HepG2 (cell line): Measurements from ENCODE around the gene ARID5B. TPM values are rescaled to one million over a fixed set of nuclear protein-coding genes. Genes with fewer than 3 reads are reported as not detected.

Experiments used
- ATAC-seq: fragments of 200-7000 bp; cut with Tn5 transposase; 3 replicates; pipeline ENCODE4 v1.9.1; 2020; ENCODE audit warnings: mild to moderate bottlenecking, moderate library complexity
- BruUV-seq: library from RNA; stranded (reverse); fragments of 400-500 nt; replicated peaks from 2 replicates; lab custom pipeline; 2021; lab: Mats Ljungman, UMichigan
- CTCF ChIA-PET: fragments of 300-600 bp; formaldehyde crosslinking; extraction: SDS; loops from one replicate; lab custom pipeline; 2021; ENCODE audit warnings: low total read pairs, inconsistent platforms, low intra/inter-chr PET ratio; lab: Yijun Ruan, JAX
- POLR2A ChIA-PET: fragments of 350-600 bp; sonication (Branson Sonifier 250); formaldehyde crosslinking; loops from one replicate; lab custom pipeline; 2020; ENCODE audit warnings: antibody characterized with exemption, inconsistent platforms; lab: Yijun Ruan, JAX
- DNase-seq: peaks from one replicate; pipeline ENCODE4 v3.0.0-alpha.2; 2015; ENCODE audit warnings: low spot score
- FAIRE-seq: peaks from 3 replicates; lab custom pipeline; 2011; peaks lifted over from hg19 to GRCh38; lab: Jason Lieb, UNC
- H2AFZ ChIP-seq: one replicate; pipeline ENCODE4 v1.6.1; 2011; ENCODE audit warnings: low read length, inconsistent platforms
- H3K27ac ChIP-seq: fragments of 300-600 bp; 3 replicates; pipeline ENCODE4 v1.8.0; 2011; ENCODE audit warnings: mixed run types, mild to moderate bottlenecking, mixed read lengths, low read length, inconsistent platforms; ENCODE audit not compliant: insufficient read depth; ENCODE audit errors: extremely low read length
- H3K27me3 ChIP-seq, 2 experiments: fragments of 200-600 bp in 1 of 2; 2 replicates in 1 of 2; 3 replicates in 1 of 2; pipeline versions ENCODE4 v1.6.0 to v1.8.0; 2011; ENCODE audit warnings: low read length in 2 of 2, mild to moderate bottlenecking in 2 of 2, moderate library complexity in 2 of 2, inconsistent platforms in 1 of 2; ENCODE audit not compliant: insufficient read depth in 2 of 2, control insufficient read depth in 1 of 2
- H3K36me3 ChIP-seq, 2 experiments: fragments of 200-600 bp in 1 of 2; replicated peaks in 1 of 2; 2 replicates in 1 of 2; 3 replicates in 1 of 2; pipeline versions ENCODE4 v1.5.1 to v1.8.0; 2011; ENCODE audit warnings: low read length in 2 of 2, inconsistent platforms in 1 of 2; ENCODE audit not compliant: insufficient read depth in 2 of 2, control insufficient read depth in 1 of 2
- H3K4me1 ChIP-seq: 2 replicates; pipeline ENCODE4 v1.5.1; 2012; ENCODE audit warnings: low read length, inconsistent platforms; ENCODE audit not compliant: insufficient read depth
- H3K4me2 ChIP-seq: 2 replicates; pipeline ENCODE4 v1.6.0; 2011; ENCODE audit warnings: low read depth, low read length, inconsistent platforms
- H3K4me3 ChIP-seq, 3 experiments: fragments of 200-600 bp in 1 of 3; sonication (generic), shearing (Covaris generic) in 1 of 3; replicated peaks in 1 of 3; 2 replicates each; pipeline ENCODE4 v1.5.1; 2011 to 2016; ENCODE audit warnings: low read length in 3 of 3, inconsistent platforms in 2 of 3, low read depth in 2 of 3, mild to moderate bottlenecking in 2 of 3, control low read depth in 1 of 3, mixed read lengths in 1 of 3; ENCODE audit not compliant: insufficient read depth in 1 of 3
- H3K79me2 ChIP-seq: one replicate; pipeline ENCODE4 v1.6.1; 2011; ENCODE audit warnings: low read length, inconsistent platforms; ENCODE audit not compliant: insufficient read depth
- H3K9ac ChIP-seq: 2 replicates; pipeline ENCODE4 v1.6.0; 2011; ENCODE audit warnings: mild to moderate bottlenecking, low read depth, low read length, inconsistent platforms; ENCODE audit not compliant: insufficient read depth
- H3K9me3 ChIP-seq: 2 replicates; pipeline ENCODE4 v1.5.1; 2012; ENCODE audit warnings: mild to moderate bottlenecking, low read length
- H4K20me1 ChIP-seq: 2 replicates; pipeline ENCODE4 v1.6.0; 2011; ENCODE audit warnings: inconsistent platforms, mild to moderate bottlenecking, low read length, moderate library complexity; ENCODE audit not compliant: insufficient read depth
- AFF4 ChIP-seq: sonication (generic); formaldehyde crosslinking; IDR thresholded peaks from 2 replicates; pipeline ENCODE4 v1.4.0; 2020; ENCODE audit warnings: missing genetic modification reagents
- ARHGAP35 ChIP-seq: sonication (generic); formaldehyde crosslinking; IDR thresholded peaks from 2 replicates; pipeline ENCODE4 v1.9.0; 2022; ENCODE audit warnings: mild to moderate bottlenecking, inconsistent platforms, moderate library complexity, missing genetic modification reagents, borderline replicate concordance
- HOXA9 ChIP-seq: sonication (generic); formaldehyde crosslinking; IDR thresholded peaks from 2 replicates; pipeline ENCODE4 v1.8.1; 2022; ENCODE audit warnings: missing genetic modification reagents, mild to moderate bottlenecking, moderate library complexity, borderline replicate concordance
- LCORL ChIP-seq, 2 experiments: fragments of 450-650 bp in 1 of 2; sonication (generic) in 1 of 2; formaldehyde crosslinking in 1 of 2; IDR thresholded peaks; 2 replicates each; pipeline versions ENCODE4 v1.5.0 to v1.6.1; 2017 to 2020; ENCODE audit warnings: antibody characterized with exemption in 1 of 2, missing genetic modification reagents in 1 of 2
- SRSF9 ChIP-seq: fragments of 200-400 bp; formaldehyde crosslinking; IDR thresholded peaks from 2 replicates; pipeline ENCODE4 v1.6.1; 2018; ENCODE audit warnings: borderline replicate concordance, mild to moderate bottlenecking, low read depth, low read length; ENCODE audit not compliant: insufficient read depth, poor library complexity, severe bottlenecking
- STAT5B ChIP-seq: sonication (generic); formaldehyde crosslinking; IDR thresholded peaks from 2 replicates; pipeline ENCODE4 v1.4.0; 2020; ENCODE audit warnings: missing genetic modification reagents
- ZBTB38 ChIP-seq: sonication (generic); formaldehyde crosslinking; IDR thresholded peaks from 2 replicates; pipeline ENCODE4 v1.5.1; 2020; ENCODE audit warnings: mild to moderate bottlenecking, missing genetic modification reagents
- ZNF232 ChIP-seq: sonication (generic); formaldehyde crosslinking; IDR thresholded peaks from 2 replicates; pipeline ENCODE4 v1.4.0; 2020; ENCODE audit warnings: missing genetic modification reagents, borderline replicate concordance
- ZNF263 ChIP-seq: sonication (generic); formaldehyde crosslinking; IDR thresholded peaks from 2 replicates; pipeline ENCODE4 v1.4.0; 2020; ENCODE audit warnings: missing genetic modification reagents
- ZNF652 ChIP-seq: IDR thresholded peaks from 2 replicates; pipeline ENCODE4 v1.6.1; 2016; ENCODE audit warnings: low read depth, borderline replicate concordance
- WGBS: methylation state at CpG from one replicate; pipeline ENCODE4 v1.1.6; 2017; ENCODE audit warnings: low lambda C conversion rate; 5-methylcytosine and 5-hydroxymethylcytosine counted together
- in situ Hi-C: cut with HindIII; loops from 2 replicates; pipeline ENCODE4 v1.10.0; 2017; ENCODE audit warnings: low pct_unique_long_range_greater_than_20kb; ENCODE audit not compliant: extremely low pct_ligation_motif_present
- intact Hi-C: fragments of 100-400 bp; cut with micrococcal nuclease; formaldehyde crosslinking; loops from one replicate; pipeline ENCODE4 v1.10.0; 2022; ENCODE audit not compliant: unreplicated experiment
- polyA plus RNA-seq, 8 experiments: library from polyadenylated mRNA; depleted of rRNA in 3 of 8; stranded (reverse) in 7 of 8; unstranded in 1 of 8; fragments of >200 nt; fragmentation: Illumina TruSeq in 4 of 8; extraction: Trizol in 4 of 8; gene quantifications; 2 replicates each; pipeline versions ENCODE4 v1.2.1 to v1.2.3, GENCODE V29; 2011 to 2016; ENCODE audit warnings: low read depth in 4 of 8, missing spikeins in 1 of 8, mixed read lengths in 1 of 8; ENCODE audit not compliant: insufficient read depth in 1 of 8
- total RNA-seq, 5 experiments: library from RNA; depleted of rRNA; stranded (reverse); fragments of >200 nt; fragmentation: Illumina TruSeq; extraction: Trizol; gene quantifications; 2 replicates each; pipeline ENCODE4 v1.2.3, GENCODE V29; 2016; ENCODE audit warnings: low read depth in 1 of 5
- TF ChIP-seq, protein P1 (sequence below): sonication (generic); formaldehyde crosslinking; conservative IDR thresholded peaks from 2 replicates; pipeline ENCODE4 v1.4.0; 2020; ENCODE audit warnings: missing genetic modification reagents
- TF ChIP-seq, protein P2 (sequence below): sonication (generic); IDR thresholded peaks from 2 replicates; pipeline ENCODE4 v1.6.1; 2016; ENCODE audit warnings: low read depth, borderline replicate concordance

The ARID5B gene
- total and polyA plus RNA-seq, 2 of the 13 experiments (the other 11 are each of a cell fraction or from before 2014, with no cell fraction given): 6.2 to 21.1 TPM

DNA sequence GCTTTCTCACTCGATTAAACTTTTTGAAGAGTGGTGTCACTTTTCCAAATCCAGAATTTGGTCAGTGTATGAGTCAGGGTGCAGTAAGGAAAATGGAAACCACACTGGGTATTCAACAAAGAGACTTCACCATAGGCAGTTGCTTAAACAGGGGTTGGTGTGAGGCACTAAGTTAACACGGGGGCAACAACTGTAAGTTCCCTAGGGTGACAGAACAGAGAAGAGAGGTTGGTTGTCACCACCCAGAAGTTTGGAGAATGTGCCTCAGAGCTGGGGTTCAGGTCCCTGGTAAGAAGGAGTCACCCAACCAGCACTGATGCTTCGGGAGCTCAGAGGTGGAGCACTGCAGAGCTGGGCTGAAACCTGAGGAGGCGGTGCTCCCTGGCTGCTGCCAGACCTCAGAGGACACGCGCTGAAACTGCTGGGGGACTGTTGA is 170.4 kb downstream of the ARID5B start:
- intact Hi-C loops: no loop called here

GRCh38 chr10:62072901-62073300 is 171.4 kb downstream of the ARID5B start:
- ChIA-PET POLR2A (interaction anchor here (1.1 kb wide), 1 partner anchor 22 kb away, joined by 3 read pairs; no protein-coding TSS in a partner anchor), CTCF (no interaction called here)
- peaks cover 32 to 80% of the 10 kb centered on the region in 2 experiments for H3K36me3 ChIP-seq
- H3K9me3 ChIP-seq: no peaks in the 10 kb centered on the region
- DNase-seq (no peak), FAIRE-seq (no peak), ATAC-seq (no peak)
- no TSS peak for BruUV-seq
- intact Hi-C loops: no loop called here
- 100% methylated on average over 2 of the region's 2 CpGs for WGBS
- no peak overlapping the region for H3K4me2 ChIP-seq
- no peak overlapping the region for H3K27ac ChIP-seq
- in situ Hi-C loops: no loop called here
- H3K27me3 ChIP-seq: no peaks in the 10 kb centered on the region
- H3K4me1 ChIP-seq: no peaks in the 10 kb centered on the region
- no peak overlapping the region for H3K9ac ChIP-seq
- H3K4me3 ChIP-seq: no peak overlapping the region
- H4K20me1 ChIP-seq: no peaks in the 10 kb centered on the region; the same call in 1 of the 2 replicates
- H3K79me2 ChIP-seq: peaks cover 13% of the 10 kb centered on the region
- no peak overlapping the region for H2AFZ ChIP-seq
- TF ChIP-seq SRSF9 (no peak), AFF4 (no peak), ZBTB38 (CRISPR knock-in tag) (no peak), ZNF652 (CRISPR knock-in tag) (no peak), HOXA9 (CRISPR knock-in tag) (no peak), STAT5B (no peak)
- TF ChIP-seq, protein P1, sequence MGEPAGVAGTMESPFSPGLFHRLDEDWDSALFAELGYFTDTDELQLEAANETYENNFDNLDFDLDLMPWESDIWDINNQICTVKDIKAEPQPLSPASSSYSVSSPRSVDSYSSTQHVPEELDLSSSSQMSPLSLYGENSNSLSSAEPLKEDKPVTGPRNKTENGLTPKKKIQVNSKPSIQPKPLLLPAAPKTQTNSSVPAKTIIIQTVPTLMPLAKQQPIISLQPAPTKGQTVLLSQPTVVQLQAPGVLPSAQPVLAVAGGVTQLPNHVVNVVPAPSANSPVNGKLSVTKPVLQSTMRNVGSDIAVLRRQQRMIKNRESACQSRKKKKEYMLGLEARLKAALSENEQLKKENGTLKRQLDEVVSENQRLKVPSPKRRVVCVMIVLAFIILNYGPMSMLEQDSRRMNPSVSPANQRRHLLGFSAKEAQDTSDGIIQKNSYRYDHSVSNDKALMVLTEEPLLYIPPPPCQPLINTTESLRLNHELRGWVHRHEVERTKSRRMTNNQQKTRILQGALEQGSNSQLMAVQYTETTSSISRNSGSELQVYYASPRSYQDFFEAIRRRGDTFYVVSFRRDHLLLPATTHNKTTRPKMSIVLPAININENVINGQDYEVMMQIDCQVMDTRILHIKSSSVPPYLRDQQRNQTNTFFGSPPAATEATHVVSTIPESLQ (CRISPR knock-in tag): no peak
- TF ChIP-seq, protein P2, sequence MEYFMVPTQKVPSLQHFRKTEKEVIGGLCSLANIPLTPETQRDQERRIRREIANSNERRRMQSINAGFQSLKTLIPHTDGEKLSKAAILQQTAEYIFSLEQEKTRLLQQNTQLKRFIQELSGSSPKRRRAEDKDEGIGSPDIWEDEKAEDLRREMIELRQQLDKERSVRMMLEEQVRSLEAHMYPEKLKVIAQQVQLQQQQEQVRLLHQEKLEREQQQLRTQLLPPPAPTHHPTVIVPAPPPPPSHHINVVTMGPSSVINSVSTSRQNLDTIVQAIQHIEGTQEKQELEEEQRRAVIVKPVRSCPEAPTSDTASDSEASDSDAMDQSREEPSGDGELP: no peak

More for the DNA sequence above, 170.4 kb downstream of the ARID5B start:
- H3K9me3 ChIP-seq: no peaks in the 10 kb centered on the region
- POLR2A ChIA-PET: interaction anchor here (1.1 kb wide), 1 partner anchor 23 kb away, joined by 3 read pairs; no protein-coding TSS in a partner anchor
- no peak overlapping the region for H3K4me2 ChIP-seq
- H3K36me3 ChIP-seq: peaks cover 34 to 82% of the 10 kb centered on the region in 2 experiments
- in situ Hi-C loops: no loop called here
- BruUV-seq: no TSS peak
- WGBS: 83% methylated on average over 6 of the region's 6 CpGs
- H3K4me3 ChIP-seq: no peak overlapping the region
- TF ChIP-seq ZNF232 (CRISPR knock-in tag): no peak
- TF ChIP-seq ZNF263 (CRISPR knock-in tag): peak; percentile 80
- TF ChIP-seq LCORL (IDR thresholded peaks at IDR 0.05): no peak
- no peak for TF ChIP-seq LCORL (CRISPR knock-in tag; IDR thresholded peaks at IDR 0.05)
- TF ChIP-seq ARHGAP35 (CRISPR knock-in tag): no peak
- H4K20me1 ChIP-seq: no peaks in the 10 kb centered on the region; the same call in 1 of the 2 replicates
- no peak overlapping the region for H3K27ac ChIP-seq
- no peak for DNase-seq
- no peak overlapping the region for H3K9ac ChIP-seq
- H3K27me3 ChIP-seq: no peaks in the 10 kb centered on the region
- H3K79me2 ChIP-seq: peaks cover 11% of the 10 kb centered on the region
- no peak overlapping the region for H2AFZ ChIP-seq
- CTCF ChIA-PET: no interaction called here
- no peak for FAIRE-seq
- H3K4me1 ChIP-seq: no peaks in the 10 kb centered on the region
- ATAC-seq: no peak
